ENCODE measurements around the gene PFAS.

The PFAS gene

GRCh38 chr17:8267480-8268147, 18.5 kb downstream of the PFAS start:
- POLR2A ChIA-PET, result no interaction called here
- CTCF ChIA-PET, result no interaction called here
- DNase-seq (ENCODE audit: extremely low spot score), result no peak
- TF ChIP-seq, protein P1, sequence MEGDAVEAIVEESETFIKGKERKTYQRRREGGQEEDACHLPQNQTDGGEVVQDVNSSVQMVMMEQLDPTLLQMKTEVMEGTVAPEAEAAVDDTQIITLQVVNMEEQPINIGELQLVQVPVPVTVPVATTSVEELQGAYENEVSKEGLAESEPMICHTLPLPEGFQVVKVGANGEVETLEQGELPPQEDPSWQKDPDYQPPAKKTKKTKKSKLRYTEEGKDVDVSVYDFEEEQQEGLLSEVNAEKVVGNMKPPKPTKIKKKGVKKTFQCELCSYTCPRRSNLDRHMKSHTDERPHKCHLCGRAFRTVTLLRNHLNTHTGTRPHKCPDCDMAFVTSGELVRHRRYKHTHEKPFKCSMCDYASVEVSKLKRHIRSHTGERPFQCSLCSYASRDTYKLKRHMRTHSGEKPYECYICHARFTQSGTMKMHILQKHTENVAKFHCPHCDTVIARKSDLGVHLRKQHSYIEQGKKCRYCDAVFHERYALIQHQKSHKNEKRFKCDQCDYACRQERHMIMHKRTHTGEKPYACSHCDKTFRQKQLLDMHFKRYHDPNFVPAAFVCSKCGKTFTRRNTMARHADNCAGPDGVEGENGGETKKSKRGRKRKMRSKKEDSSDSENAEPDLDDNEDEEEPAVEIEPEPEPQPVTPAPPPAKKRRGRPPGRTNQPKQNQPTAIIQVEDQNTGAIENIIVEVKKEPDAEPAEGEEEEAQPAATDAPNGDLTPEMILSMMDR (IDR thresholded peaks at IDR 0.05; ENCODE audit: control extremely low read depth, extremely low read depth, low read depth, missing control alignments), result no peak

GRCh38 chr17:8268550-8269298, 19.6 kb downstream of the PFAS start:
- ChIA-PET CTCF (interaction anchor here (1.0 kb wide), 1 partner anchor 15 kb away, joined by 3 read pairs; no protein-coding TSS in a partner anchor), POLR2A (no interaction called here)
- TF ChIP-seq, protein P1 (IDR thresholded peaks at IDR 0.05; ENCODE audit: control extremely low read depth, extremely low read depth, low read depth, missing control alignments), result no peak
- DNase-seq (ENCODE audit: extremely low spot score), result no peak

DNA sequence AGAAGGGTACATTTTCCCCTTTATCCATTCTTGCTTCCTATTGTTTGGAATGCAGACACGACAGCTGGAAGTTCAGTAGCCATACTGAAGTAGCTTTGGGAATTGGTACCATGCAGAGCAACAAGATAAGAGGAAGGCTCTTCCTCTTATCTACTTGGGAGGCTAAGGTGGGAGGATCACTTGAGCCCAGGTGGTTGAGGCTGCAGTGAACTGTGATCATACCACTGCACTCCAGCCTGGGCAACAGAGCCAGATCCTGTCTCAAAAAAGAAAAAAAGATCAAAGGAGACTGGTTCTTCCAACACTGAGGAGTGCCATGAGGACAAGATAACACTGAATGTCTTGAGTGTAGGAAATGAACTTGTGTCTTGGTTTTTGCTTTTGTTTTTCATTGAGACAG, 23.3 kb downstream of the PFAS start:
- no peak for DNase-seq (ENCODE audit: extremely low spot score)
- ChIA-PET CTCF (no interaction called here), POLR2A (no interaction called here)
- TF ChIP-seq, protein P1 (IDR thresholded peaks at IDR 0.05; ENCODE audit: control extremely low read depth, extremely low read depth, low read depth, missing control alignments), result no peak

- CTCF ChIA-PET, result no interaction called here
- POLR2A ChIA-PET, result no interaction called here
- TF ChIP-seq, protein P1 (IDR thresholded peaks at IDR 0.05; ENCODE audit: control extremely low read depth, extremely low read depth, low read depth, missing control alignments), result no peak
- no peak for DNase-seq (ENCODE audit: extremely low spot score)
Measured at GRCh38 chr17:8273884-8274444, 24.9 kb downstream of the PFAS start.

GRCh38 chr17:8274816-8275215, 25.7 kb downstream of the PFAS start:
- ChIA-PET CTCF (no interaction called here), POLR2A (no interaction called here)
- TF ChIP-seq, protein P1 (IDR thresholded peaks at IDR 0.05; ENCODE audit: control extremely low read depth, extremely low read depth, low read depth, missing control alignments), result no peak
- DNase-seq (ENCODE audit: extremely low spot score), result no peak

GRCh38 chr17:8275421-8276290, 26.6 kb downstream of the PFAS start:
- TF ChIP-seq, protein P1 (IDR thresholded peaks at IDR 0.05; ENCODE audit: control extremely low read depth, extremely low read depth, low read depth, missing control alignments), result no peak
- ChIA-PET POLR2A (no interaction called here), CTCF (interaction anchor here (1.3 kb wide), 1 partner anchor 25 kb away, joined by 3 read pairs; no protein-coding TSS in a partner anchor)
- no peak for DNase-seq (ENCODE audit: extremely low spot score)
